WTC11 (cell line): ENCODE measurements around the gene DCAF16. TPM values are rescaled to one million over a fixed set of nuclear protein-coding genes. Genes with fewer than 3 reads are reported as not detected.

Experiments used
- ATAC-seq: fragments of 200-7000 bp; cut with Tn5 transposase; 2 replicates; pipeline ENCODE4 v1.10.0; 2021; ENCODE audit warnings: mild to moderate bottlenecking, moderate library complexity
- CTCF ChIA-PET: fragments of 300-600 bp; sonication (Branson Sonifier 250); formaldehyde crosslinking; loops from one replicate; lab custom pipeline; 2021; ENCODE audit warnings: antibody characterized with exemption; lab: Charles Lee
- POLR2A ChIA-PET: fragments of 350-600 bp; sonication (Branson Sonifier 250); formaldehyde crosslinking; loops from one replicate; lab custom pipeline; 2021; ENCODE audit warnings: antibody characterized with exemption; lab: Charles Lee
- DNase-seq: peaks from one replicate; pipeline ENCODE4 v3.0.0; 2021; ENCODE audit warnings: low spot score
- H3K27ac Mint-ChIP-seq: 2 replicates; pipeline ENCODE4 v1.8.0; 2021; ENCODE audit warnings: mixed read lengths
- H3K27me3 Mint-ChIP-seq: 2 replicates; pipeline ENCODE4 v1.8.0; 2021; ENCODE audit warnings: low read depth, mild to moderate bottlenecking, moderate library complexity, mixed read lengths
- H3K36me3 Mint-ChIP-seq: 2 replicates; pipeline ENCODE4 v1.8.0; 2021; ENCODE audit warnings: mixed read lengths
- H3K4me1 Mint-ChIP-seq: 2 replicates; pipeline ENCODE4 v1.8.0; 2022; ENCODE audit warnings: mixed read lengths
- H3K4me3 Mint-ChIP-seq: 2 replicates; pipeline ENCODE4 v1.8.0; 2021; ENCODE audit warnings: mild to moderate bottlenecking, moderate library complexity, mixed read lengths
- H3K9me3 Mint-ChIP-seq: 2 replicates; pipeline ENCODE4 v1.8.0; 2021; ENCODE audit warnings: mixed read lengths
- CBFB ChIP-seq: sonication (generic); formaldehyde crosslinking; IDR thresholded peaks from 2 replicates; pipeline ENCODE4 v1.8.1; 2022; ENCODE audit warnings: mild to moderate bottlenecking, low read depth, missing genetic modification reagents
- CREB1 ChIP-seq: sonication (generic); formaldehyde crosslinking; IDR thresholded peaks from 2 replicates; pipeline ENCODE4 v1.8.0; 2023; ENCODE audit warnings: mild to moderate bottlenecking, missing genetic modification reagents
- FOXJ3 ChIP-seq: sonication (generic); formaldehyde crosslinking; IDR thresholded peaks from 2 replicates; pipeline ENCODE4 v1.9.0; 2021; ENCODE audit warnings: missing genetic modification reagents, mild to moderate bottlenecking, borderline replicate concordance
- FOXP1 ChIP-seq: sonication (generic); formaldehyde crosslinking; IDR thresholded peaks from 2 replicates; pipeline ENCODE4 v1.8.0; 2022; ENCODE audit warnings: missing genetic modification reagents, mild to moderate bottlenecking, moderate library complexity, borderline replicate concordance
- IRF2 ChIP-seq: sonication (generic); formaldehyde crosslinking; IDR thresholded peaks from 2 replicates; pipeline ENCODE4 v1.8.0; 2022; ENCODE audit warnings: low read depth, missing genetic modification reagents, borderline replicate concordance
- MXD4 ChIP-seq: fragments of 250-450 bp; sonication (Bioruptor Pico); IDR thresholded peaks from 2 replicates; pipeline ENCODE4 v1.8.0; 2021; ENCODE audit warnings: mild to moderate bottlenecking, moderate library complexity, borderline replicate concordance
- MYBL2 ChIP-seq: sonication (generic); formaldehyde crosslinking; IDR thresholded peaks from 2 replicates; pipeline ENCODE4 v1.8.1; 2023; ENCODE audit warnings: mild to moderate bottlenecking, moderate library complexity, missing genetic modification reagents
- SP1 ChIP-seq: sonication (generic); formaldehyde crosslinking; conservative IDR thresholded peaks from 2 replicates; pipeline ENCODE4 v1.8.1; 2022; ENCODE audit warnings: missing genetic modification reagents
- TEAD1 ChIP-seq: sonication (generic); formaldehyde crosslinking; IDR thresholded peaks from 2 replicates; pipeline ENCODE4 v1.8.0; 2022; ENCODE audit warnings: mild to moderate bottlenecking, missing genetic modification reagents
- total RNA-seq: library from RNA; stranded (reverse); gene quantifications from 3 replicates; pipeline ENCODE4 v1.2.3, GENCODE V29; 2021
- TF ChIP-seq, protein P1 (sequence below): fragments of 250-450 bp; sonication (Bioruptor Pico); conservative IDR thresholded peaks from 2 replicates; pipeline ENCODE4 v1.9.0; 2021; ENCODE audit warnings: mild to moderate bottlenecking
- TF ChIP-seq, protein P2 (sequence below): fragments of 250-450 bp; sonication (Bioruptor Pico); IDR thresholded peaks from 2 replicates; pipeline ENCODE4 v2.1.2; 2022; ENCODE audit warnings: mild to moderate bottlenecking, moderate library complexity
- TF ChIP-seq, protein P3 (sequence below): sonication (generic); formaldehyde crosslinking; IDR thresholded peaks from 2 replicates; pipeline ENCODE4 v1.8.1; 2022; ENCODE audit warnings: mild to moderate bottlenecking, missing genetic modification reagents, moderate library complexity, borderline replicate concordance
- TF ChIP-seq, protein P4 (sequence below): sonication (generic); formaldehyde crosslinking; IDR thresholded peaks from 2 replicates; pipeline ENCODE4 v1.8.1; 2023; ENCODE audit warnings: mild to moderate bottlenecking, missing genetic modification reagents, moderate library complexity
- TF ChIP-seq, protein P5 (sequence below): sonication (generic); formaldehyde crosslinking; IDR thresholded peaks from 2 replicates; pipeline ENCODE4 v1.8.0; 2022; ENCODE audit warnings: mild to moderate bottlenecking, missing genetic modification reagents

DCAF16 gene
- total RNA-seq, 1 experiment from 2014 or later: 53.6 TPM

DNA sequence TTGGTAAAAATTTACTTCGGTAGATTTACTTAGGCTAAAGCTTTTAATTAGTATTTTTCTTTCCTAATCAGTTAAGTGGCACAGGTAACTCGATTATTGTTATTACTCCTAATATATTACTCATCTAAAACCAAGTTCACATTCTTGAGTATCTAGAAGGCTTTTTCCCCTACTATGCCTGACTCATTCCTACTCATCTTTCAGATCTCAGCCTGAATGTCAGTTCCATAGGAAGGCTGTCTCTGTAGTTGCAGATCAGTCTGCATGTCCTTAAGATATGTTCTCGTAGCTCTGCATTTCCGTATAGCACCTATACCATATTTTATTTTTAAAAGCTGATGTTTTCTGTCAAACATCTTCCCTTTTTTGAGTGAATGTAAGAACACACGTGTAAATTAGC is 23.2 kb downstream of the DCAF16 start (continued):
- TF ChIP-seq FOXP1 (no peak), TEAD1 (no peak)

DNA sequence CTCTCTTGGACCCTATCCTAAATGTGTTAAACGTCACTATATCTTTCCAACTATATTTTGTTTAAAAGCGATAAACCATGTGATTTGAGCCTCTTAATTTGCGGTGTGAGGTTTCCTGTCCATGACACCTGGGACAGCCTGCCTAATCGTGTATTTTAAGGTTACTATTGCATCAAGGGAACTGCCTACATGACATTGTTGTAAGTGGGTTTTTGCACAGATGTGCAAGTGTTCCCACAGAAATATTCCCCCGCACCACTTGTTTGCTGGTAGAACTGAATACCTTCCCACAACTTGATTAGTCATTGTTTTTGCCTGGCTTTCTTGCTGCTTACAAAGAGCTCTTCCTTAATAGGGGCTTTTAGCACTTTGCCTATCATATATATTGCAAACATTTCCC is 24.0 kb downstream of the DCAF16 start:
- no peak overlapping the region for H3K27ac Mint-ChIP-seq
- H3K36me3 Mint-ChIP-seq: peaks cover 4% of the 10 kb centered on the region
- H3K9me3 Mint-ChIP-seq: no peaks in the 10 kb centered on the region
- DNase-seq: no peak
- TF ChIP-seq, protein P1, sequence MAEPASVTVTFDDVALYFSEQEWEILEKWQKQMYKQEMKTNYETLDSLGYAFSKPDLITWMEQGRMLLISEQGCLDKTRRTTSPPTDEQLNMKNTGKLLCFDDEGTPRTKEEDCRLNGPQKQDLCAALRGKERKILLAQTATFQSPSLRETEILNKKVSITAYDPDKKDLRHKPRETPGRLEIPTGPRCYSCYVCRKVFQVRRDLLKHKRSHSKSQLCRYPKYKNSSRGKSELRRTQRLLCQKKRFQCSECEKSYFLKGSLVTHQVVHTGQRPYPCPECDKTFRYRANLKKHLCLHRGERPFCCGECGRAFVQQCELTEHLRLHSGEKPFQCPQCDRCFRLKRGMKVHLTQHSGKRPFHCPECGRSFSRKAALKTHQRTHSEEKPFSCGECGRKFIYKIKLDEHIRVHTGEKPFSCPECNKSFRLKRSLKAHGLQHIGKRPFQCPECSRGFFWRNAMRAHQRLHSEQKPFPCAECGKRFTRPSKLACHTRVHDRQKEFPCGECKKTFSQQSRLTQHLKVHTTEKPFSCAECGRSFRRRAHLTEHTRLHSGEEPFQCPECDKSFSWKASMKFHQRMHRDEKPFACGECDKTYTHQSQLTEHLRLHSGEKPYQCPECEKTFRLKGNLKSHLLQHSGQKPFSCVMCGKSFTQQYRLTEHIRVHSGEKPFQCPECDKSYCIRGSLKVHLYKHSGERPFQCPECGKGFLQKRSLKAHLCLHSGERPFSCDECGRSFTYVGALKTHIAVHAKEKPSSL: no peak
- TF ChIP-seq MXD4 (CRISPR knock-in tag): no peak
- TF ChIP-seq, protein P2, sequence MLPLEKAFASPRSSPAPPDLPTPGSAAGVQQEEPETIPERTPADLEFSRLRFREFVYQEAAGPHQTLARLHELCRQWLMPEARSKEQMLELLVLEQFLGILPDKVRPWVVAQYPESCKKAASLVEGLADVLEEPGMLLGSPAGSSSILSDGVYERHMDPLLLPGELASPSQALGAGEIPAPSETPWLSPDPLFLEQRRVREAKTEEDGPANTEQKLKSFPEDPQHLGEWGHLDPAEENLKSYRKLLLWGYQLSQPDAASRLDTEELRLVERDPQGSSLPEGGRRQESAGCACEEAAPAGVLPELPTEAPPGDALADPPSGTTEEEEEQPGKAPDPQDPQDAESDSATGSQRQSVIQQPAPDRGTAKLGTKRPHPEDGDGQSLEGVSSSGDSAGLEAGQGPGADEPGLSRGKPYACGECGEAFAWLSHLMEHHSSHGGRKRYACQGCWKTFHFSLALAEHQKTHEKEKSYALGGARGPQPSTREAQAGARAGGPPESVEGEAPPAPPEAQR: no peak
- TF ChIP-seq, protein P3, sequence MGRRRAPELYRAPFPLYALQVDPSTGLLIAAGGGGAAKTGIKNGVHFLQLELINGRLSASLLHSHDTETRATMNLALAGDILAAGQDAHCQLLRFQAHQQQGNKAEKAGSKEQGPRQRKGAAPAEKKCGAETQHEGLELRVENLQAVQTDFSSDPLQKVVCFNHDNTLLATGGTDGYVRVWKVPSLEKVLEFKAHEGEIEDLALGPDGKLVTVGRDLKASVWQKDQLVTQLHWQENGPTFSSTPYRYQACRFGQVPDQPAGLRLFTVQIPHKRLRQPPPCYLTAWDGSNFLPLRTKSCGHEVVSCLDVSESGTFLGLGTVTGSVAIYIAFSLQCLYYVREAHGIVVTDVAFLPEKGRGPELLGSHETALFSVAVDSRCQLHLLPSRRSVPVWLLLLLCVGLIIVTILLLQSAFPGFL: no peak
- TF ChIP-seq MYBL2 (CRISPR knock-in tag): no peak
- ChIA-PET CTCF (no interaction called here), POLR2A (no interaction called here)
- H3K4me3 Mint-ChIP-seq: no peak overlapping the region
- ATAC-seq: no peak
- H3K4me1 Mint-ChIP-seq: peaks cover 7% of the 10 kb centered on the region; the same call in 1 of the 2 replicates
- H3K27me3 Mint-ChIP-seq: peaks cover 24% of the 10 kb centered on the region

DNA sequence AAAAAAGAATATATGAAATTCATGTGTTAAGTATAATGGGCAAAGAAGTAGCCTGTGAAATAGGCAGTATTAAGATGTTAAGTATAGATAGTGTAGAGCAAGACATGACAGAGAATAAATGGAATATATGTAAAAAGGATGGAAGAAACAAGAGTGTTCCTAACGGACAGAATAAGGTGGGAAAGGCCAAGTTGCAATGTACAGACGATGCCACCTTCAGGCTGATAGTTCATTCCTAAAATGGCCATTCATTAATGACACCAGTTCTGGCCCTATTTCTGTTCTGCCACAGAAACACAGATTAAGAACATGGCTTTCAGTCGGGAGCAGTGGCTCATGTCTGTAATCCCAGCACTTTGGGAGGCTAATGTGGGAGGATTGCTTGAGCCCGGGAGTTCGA is 24.7 kb downstream of the DCAF16 start:
- DNase-seq (no peak), ATAC-seq (no peak)
- POLR2A ChIA-PET: no interaction called here
- CTCF ChIA-PET: no interaction called here
- peaks cover 31% of the 10 kb centered on the region for H3K27me3 Mint-ChIP-seq
- H3K36me3 Mint-ChIP-seq: no peaks in the 10 kb centered on the region
- TF ChIP-seq FOXJ3 (CRISPR knock-in tag) (no peak), IRF2 (no peak), CREB1 (CRISPR knock-in tag) (no peak), CBFB (CRISPR knock-in tag) (no peak), SP1 (CRISPR knock-in tag) (no peak)
- TF ChIP-seq, protein P4, sequence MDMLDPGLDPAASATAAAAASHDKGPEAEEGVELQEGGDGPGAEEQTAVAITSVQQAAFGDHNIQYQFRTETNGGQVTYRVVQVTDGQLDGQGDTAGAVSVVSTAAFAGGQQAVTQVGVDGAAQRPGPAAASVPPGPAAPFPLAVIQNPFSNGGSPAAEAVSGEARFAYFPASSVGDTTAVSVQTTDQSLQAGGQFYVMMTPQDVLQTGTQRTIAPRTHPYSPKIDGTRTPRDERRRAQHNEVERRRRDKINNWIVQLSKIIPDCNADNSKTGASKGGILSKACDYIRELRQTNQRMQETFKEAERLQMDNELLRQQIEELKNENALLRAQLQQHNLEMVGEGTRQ: no peak
- TF ChIP-seq, protein P5, sequence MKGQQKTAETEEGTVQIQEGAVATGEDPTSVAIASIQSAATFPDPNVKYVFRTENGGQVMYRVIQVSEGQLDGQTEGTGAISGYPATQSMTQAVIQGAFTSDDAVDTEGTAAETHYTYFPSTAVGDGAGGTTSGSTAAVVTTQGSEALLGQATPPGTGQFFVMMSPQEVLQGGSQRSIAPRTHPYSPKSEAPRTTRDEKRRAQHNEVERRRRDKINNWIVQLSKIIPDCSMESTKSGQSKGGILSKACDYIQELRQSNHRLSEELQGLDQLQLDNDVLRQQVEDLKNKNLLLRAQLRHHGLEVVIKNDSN (CRISPR knock-in tag): no peak
- H3K4me3 Mint-ChIP-seq: no peak overlapping the region
- no peaks in the 10 kb centered on the region for H3K9me3 Mint-ChIP-seq
- H3K4me1 Mint-ChIP-seq: peaks cover 8% of the 10 kb centered on the region; the same call in 1 of the 2 replicates
- H3K27ac Mint-ChIP-seq: no peak overlapping the region
